AG04449 (cell line): Measurements from ENCODE around the gene TRIP13.

Source experiments
- CTCF ChIA-PET: fragments of 350-600 bp; formaldehyde crosslinking; extraction: SDS; loops from one replicate; lab custom pipeline; 2021; ENCODE audit warnings: antibody characterized with exemption; lab: Yijun Ruan, JAX
- POLR2A ChIA-PET: fragments of 400-600, 350-600 bp; formaldehyde crosslinking; extraction: SDS; loops from one replicate; lab custom pipeline; 2020; ENCODE audit warnings: antibody characterized with exemption, inconsistent platforms; lab: Yijun Ruan, JAX
- DNase-seq: peaks from one replicate; pipeline ENCODE4 v3.0.0-alpha.2; 2010; ENCODE audit warnings: low read depth, low spot score
- H3K4me3 ChIP-seq: 2 replicates; pipeline ENCODE4 v1.5.1; 2011; ENCODE audit warnings: low read depth, mild to moderate bottlenecking, control low read depth, low read length
- TF ChIP-seq, protein P1 (sequence below): IDR thresholded peaks from one replicate; pipeline ENCODE4 v1.5.1; 2011; ENCODE audit warnings: mild to moderate bottlenecking, moderate library complexity, low read length, control low read depth, inconsistent platforms; ENCODE audit not compliant: insufficient read depth; ENCODE audit errors: missing control alignments

The TRIP13 gene

DNA sequence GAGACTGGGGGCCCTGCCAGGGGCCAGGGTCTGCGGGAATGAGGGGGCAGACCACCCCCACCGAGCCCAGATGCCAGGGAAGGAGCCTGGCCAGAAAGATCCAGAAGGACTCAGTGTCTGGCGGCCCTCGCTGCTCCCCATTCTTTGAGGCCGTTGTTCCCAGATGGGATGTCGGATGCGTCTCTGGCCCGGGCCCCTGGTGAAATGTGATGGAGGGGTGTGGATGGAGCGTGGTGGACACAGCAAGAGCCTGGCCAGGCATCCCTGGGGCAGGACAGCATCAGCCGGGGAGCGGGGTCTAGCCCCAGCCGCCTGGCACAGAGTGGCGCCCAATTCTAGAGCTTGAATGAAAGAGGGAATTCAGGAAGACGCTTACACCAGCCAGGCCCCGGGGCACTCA lies 69.7 kb downstream of the TRIP13 start:
- H3K4me3 ChIP-seq, result no peak overlapping the region
- no peak for DNase-seq
- TF ChIP-seq, protein P1, sequence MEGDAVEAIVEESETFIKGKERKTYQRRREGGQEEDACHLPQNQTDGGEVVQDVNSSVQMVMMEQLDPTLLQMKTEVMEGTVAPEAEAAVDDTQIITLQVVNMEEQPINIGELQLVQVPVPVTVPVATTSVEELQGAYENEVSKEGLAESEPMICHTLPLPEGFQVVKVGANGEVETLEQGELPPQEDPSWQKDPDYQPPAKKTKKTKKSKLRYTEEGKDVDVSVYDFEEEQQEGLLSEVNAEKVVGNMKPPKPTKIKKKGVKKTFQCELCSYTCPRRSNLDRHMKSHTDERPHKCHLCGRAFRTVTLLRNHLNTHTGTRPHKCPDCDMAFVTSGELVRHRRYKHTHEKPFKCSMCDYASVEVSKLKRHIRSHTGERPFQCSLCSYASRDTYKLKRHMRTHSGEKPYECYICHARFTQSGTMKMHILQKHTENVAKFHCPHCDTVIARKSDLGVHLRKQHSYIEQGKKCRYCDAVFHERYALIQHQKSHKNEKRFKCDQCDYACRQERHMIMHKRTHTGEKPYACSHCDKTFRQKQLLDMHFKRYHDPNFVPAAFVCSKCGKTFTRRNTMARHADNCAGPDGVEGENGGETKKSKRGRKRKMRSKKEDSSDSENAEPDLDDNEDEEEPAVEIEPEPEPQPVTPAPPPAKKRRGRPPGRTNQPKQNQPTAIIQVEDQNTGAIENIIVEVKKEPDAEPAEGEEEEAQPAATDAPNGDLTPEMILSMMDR, result no peak
- POLR2A ChIA-PET, result no interaction called here
- CTCF ChIA-PET, result no interaction called here

DNA sequence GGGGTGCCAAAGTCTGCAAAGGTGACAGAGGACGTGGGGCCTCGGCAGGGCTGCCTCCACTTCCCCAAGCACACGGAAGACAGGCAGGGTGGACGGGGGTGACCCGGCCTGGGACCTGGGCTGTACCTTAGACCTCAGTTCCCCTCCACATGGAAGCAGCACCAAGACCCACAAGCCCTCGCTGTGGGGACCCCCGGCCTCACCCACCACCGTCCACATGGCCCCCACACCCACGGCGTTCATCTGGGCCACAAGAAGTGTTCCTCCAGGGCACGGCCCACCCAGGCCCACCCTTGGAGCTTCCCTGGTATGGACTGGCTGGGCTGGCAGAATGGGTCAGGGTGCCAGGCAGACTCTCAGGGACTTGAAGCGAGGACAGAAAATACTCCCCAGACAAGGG lies 70.1 kb downstream of the TRIP13 start:
- H3K4me3 ChIP-seq, result no peak overlapping the region
- ChIA-PET CTCF (no interaction called here), POLR2A (no interaction called here)
- TF ChIP-seq, protein P1, result no peak
- no peak for DNase-seq

DNA sequence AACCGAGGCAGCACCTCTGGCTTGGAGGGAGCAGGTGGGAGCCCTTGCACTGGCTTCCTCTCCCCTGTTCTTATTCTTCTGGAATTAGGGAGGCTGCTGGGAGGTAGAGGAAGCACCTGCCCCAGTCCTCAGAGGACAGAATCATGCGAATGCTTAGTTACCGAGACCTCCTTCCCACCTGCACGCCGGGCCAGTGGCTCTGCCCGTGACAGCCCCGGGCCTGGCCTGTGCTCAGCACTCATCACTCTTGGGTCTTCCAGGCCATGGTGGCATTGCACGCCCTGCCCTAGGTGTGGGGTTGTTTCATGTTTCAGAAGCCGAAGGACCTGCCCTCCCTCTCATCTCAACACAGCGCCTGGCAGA lies 70.6 kb downstream of the TRIP13 start:
- H3K4me3 ChIP-seq, result no peak overlapping the region
- ChIA-PET CTCF (no interaction called here), POLR2A (no interaction called here)
- no peak for DNase-seq
- TF ChIP-seq, protein P1, result no peak

DNA sequence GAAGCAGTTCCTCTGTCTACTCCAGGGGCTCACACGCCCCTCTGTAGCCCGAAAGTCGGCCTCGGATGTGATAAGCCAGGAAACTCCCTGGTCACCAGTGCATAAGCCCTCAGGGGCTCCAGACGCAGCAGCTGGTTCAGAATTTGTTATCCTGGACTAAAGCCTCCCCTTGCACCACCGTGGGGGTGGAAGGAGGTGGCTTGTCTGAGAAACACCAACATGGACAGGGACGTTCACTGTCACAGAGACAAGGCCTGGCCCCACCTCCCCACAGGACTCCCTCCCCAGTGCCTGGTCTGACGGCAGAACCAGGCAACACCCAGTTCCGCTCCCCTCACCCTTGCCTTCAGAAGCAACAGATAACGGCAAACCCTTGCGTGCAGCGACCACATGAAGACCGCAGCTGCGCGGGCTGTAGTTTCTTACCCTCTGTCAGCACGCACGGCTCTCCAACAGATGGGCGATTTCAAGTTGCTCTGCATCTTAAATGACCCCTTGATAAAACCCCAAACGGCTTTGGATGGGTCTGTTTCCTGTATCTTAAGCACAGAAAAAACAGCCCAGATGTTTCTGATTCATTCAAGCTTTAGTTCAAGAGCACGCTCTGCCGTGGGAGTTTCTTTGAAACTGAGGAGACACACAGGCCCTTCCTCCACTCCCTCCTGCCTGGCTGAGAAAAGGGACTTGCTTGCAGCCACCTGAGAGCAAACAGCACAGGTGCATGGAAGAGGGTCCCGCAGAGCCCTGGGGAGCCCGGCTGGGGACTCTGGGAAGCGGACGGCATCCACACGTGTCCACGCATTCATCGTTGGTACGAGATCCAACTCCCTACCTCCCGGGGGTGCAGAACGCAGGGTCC lies 71.2 kb downstream of the TRIP13 start:
- no peak overlapping the region for H3K4me3 ChIP-seq
- peak; percentile 3 for DNase-seq
- ChIA-PET CTCF (no interaction called here), POLR2A (no interaction called here)
- TF ChIP-seq, protein P1, result no peak

DNA sequence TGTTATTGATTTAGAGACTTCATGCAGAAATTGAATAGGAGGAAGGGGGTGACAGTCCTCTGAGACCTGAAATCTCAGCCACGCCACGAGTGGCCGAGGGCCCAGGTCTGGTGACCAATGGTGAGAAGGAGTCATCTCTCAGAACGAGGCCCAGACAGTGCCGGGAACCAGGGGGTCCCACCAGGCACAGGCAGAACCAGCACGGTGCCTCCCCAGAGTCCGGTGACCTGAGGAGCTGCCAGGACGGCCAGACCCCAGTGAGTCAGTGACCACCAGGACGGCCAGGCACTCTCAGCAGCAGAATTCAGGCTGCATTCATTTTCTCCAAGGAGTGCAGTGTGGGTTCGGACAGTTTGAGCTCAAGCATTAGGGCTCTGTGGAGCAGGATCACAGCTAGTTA lies 72.1 kb downstream of the TRIP13 start:
- DNase-seq, result no peak
- ChIA-PET POLR2A (no interaction called here), CTCF (no interaction called here)
- no peak overlapping the region for H3K4me3 ChIP-seq
- TF ChIP-seq, protein P1, result no peak

DNA sequence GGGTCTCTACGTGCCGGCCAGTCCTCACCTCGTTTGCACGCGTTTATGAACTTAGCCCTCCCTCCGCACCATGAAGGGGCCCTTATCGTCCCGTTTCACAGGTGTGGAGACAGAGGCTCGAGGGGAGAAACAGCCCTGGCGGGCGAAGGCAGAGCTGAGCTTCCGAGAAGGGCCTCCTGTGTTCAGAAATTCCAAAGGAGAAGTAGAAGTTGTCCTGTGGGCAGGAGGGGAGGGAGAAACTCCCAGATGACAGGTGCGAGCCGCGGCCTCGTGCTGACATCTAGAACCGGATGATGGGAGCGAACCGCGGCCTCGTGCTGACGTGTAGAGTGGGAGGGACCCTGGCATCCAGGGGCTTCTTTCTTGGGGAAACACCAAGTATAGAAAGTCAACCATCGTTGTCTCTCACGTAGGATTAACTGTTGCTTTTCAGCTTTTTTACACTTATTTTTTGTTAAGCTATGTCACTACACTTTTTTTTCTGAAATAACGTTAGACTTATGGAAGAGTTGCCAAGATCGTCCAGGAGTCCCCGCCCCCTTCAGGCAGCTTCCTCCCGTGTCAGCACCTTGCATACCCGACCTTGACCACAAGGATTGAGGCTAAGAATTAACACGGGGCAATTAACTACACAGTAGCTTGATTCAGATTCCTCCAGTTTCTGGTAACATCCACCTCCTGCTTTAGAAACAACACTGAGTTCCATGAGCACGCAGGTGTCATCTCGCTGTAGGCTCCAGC lies 73.1 kb downstream of the TRIP13 start:
- ChIA-PET POLR2A (no interaction called here), CTCF (interaction anchor here (1.0 kb wide), 1 partner anchor 9 kb away, joined by 3 read pairs; no protein-coding TSS in a partner anchor)
- TF ChIP-seq, protein P1, result no peak
- no peak overlapping the region for H3K4me3 ChIP-seq
- no peak for DNase-seq
